Measurements from ENCODE around the gene SLC17A4.

- TF ChIP-seq CTCF (IDR thresholded peaks at IDR 0.05; ENCODE audit: low read depth, low read length), result no peak
- TF ChIP-seq POLR2A (IDR thresholded peaks at IDR 0.05; ENCODE audit: extremely low read depth, insufficient read length), result no peak
- TF ChIP-seq, protein P1, sequence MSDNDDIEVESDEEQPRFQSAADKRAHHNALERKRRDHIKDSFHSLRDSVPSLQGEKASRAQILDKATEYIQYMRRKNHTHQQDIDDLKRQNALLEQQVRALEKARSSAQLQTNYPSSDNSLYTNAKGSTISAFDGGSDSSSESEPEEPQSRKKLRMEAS (IDR thresholded peaks at IDR 0.05; ENCODE audit: low read depth, low read length), result no peak
These were observed 34.9 kb downstream of the SLC17A4 start for GRCh38 chr6:25789475-25789874.
